Ascending aorta (tissue), 2 donors: Measurements from ENCODE around the gene PDE4C. TPM values are rescaled to one million over a fixed set of nuclear protein-coding genes. Genes with fewer than 3 reads are reported as not detected.

Experiments used
- DNase-seq, 2 donors: peaks; one replicate each; pipeline ENCODE4 v3.0.0-alpha.2; 2019; ENCODE audit warnings: low spot score in 2 of 2
- H3K27ac ChIP-seq, 2 donors: fragments of 200-600 bp; sonication (generic); one replicate each; pipeline ENCODE4 v1.5.1; 2016 to 2017; ENCODE audit warnings: mild to moderate bottlenecking in 1 of 2
- H3K27me3 ChIP-seq: fragments of 200-600 bp; sonication (generic); one replicate; pipeline ENCODE4 v1.5.1; 2017
- H3K36me3 ChIP-seq, 2 donors: fragments of 200-600 bp; sonication (generic); one replicate each; pipeline ENCODE4 v1.5.1; 2016
- H3K4me1 ChIP-seq, 2 donors: fragments of 200-600 bp; sonication (generic); one replicate each; pipeline ENCODE4 v1.5.1; 2016 to 2017; ENCODE audit warnings: mild to moderate bottlenecking in 1 of 2
- H3K4me3 ChIP-seq, 2 donors: fragments of 200-600 bp; sonication (generic); one replicate each; pipeline ENCODE4 v1.5.1; 2016 to 2017; ENCODE audit warnings: mild to moderate bottlenecking in 1 of 2
- H3K9me3 ChIP-seq, 2 donors: fragments of 200-600 bp; sonication (generic); one replicate each; pipeline ENCODE4 v1.5.1; 2016
- CTCF ChIP-seq, 3 experiments: fragments of 200-600 bp in 2 of 3; fragments of 450-650 bp in 1 of 3; sonication (generic) in 2 of 3; IDR thresholded peaks; one replicate each; pipeline ENCODE4 v1.5.1; 2016 to 2019; ENCODE audit warnings: antibody characterized with exemption in 3 of 3, mild to moderate bottlenecking in 1 of 3, moderate library complexity in 1 of 3
- intact Hi-C: fragments of 100-400 bp; cut with DNase I; formaldehyde crosslinking; loops from one replicate; pipeline ENCODE4 v1.15.1; 2023
- total RNA-seq: library from RNA; depleted of rRNA; stranded (reverse); fragments of >200 nt; gene quantifications from one replicate; pipeline ENCODE4 v1.1.0, GENCODE V29; 2016

PDE4C gene
- total RNA-seq, 1 donor from 2014 or later, result not detected

DNA sequence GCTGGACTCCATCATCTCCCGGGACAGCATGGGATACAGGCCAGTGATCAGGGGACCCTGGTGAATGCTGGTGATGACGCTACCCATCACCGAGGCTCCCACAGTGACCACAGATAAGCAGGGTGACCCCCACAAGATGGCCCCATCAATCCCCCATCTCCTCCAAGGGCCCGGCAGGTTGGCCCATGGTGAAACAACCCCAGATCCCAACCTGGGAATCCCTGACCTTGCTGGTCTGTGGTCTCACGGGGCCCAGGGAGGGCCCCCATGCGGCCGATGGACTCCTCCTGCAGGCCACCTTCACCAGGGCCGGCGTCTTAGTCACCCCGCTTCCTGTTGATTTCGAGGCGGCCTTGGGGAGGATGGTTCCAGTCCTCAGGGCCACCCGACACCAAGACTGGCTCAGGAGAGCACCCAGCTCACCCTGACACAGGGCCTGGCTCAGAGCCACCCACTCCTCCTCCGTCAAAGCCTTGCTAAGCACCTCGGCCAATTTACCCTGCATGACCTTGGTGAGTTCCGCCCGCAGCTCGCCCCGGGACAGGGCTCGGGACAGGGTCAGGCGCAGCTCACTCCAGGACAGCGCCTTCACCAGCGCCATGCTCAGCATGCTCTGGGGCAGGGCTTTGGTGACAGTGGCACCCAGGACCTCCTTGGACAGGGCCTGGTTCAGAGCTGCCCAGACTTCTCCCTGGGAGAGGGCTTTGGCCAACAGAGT is 38.1 kb upstream of the PDE4C start:
- Histone ChIP-seq H3K4me1 (no peaks in the 10 kb centered on the region), H3K27ac (no peak overlapping the region), H3K4me3 (no peak overlapping the region), H3K36me3 (peaks cover 28 to 65% of the 10 kb centered on the region in 2 donors), H3K27me3 (no peaks in the 10 kb centered on the region), H3K9me3 (no peaks in the 10 kb centered on the region)
- DNase-seq, result no peak
- intact Hi-C loops, result loop anchor here (5.0 kb wide), 1 partner anchor 138 kb away; no protein-coding TSS in a partner anchor
- no peak for TF ChIP-seq CTCF (IDR thresholded peaks at IDR 0.05)

GRCh38 chr19:18263324-18264136 is 37.3 kb upstream of the PDE4C start:
- peaks cover 23 to 59% of the 10 kb centered on the region in 2 donors for H3K36me3 ChIP-seq
- TF ChIP-seq CTCF (IDR thresholded peaks at IDR 0.05), result no peak
- H3K27me3 ChIP-seq, result no peaks in the 10 kb centered on the region
- no peaks in the 10 kb centered on the region for H3K9me3 ChIP-seq
- intact Hi-C loops, result loop anchor here (5.0 kb wide), 1 partner anchor 139 kb away; no protein-coding TSS in a partner anchor
- H3K27ac ChIP-seq, result no peak overlapping the region
- no peak overlapping the region for H3K4me3 ChIP-seq
- DNase-seq, result no peak
- no peaks in the 10 kb centered on the region for H3K4me1 ChIP-seq

GRCh38 chr19:18262917-18263316 is 36.7 kb upstream of the PDE4C start:
- Histone ChIP-seq H3K4me3 (no peak overlapping the region), H3K9me3 (no peaks in the 10 kb centered on the region), H3K27ac (no peak overlapping the region), H3K27me3 (no peaks in the 10 kb centered on the region), H3K4me1 (no peaks in the 10 kb centered on the region), H3K36me3 (peaks cover 23 to 53% of the 10 kb centered on the region in 2 donors)
- TF ChIP-seq CTCF (IDR thresholded peaks at IDR 0.05), result no peak
- DNase-seq, result no peak
- intact Hi-C loops, result loop anchor here (5.0 kb wide), 1 partner anchor 139 kb away; no protein-coding TSS in a partner anchor

GRCh38 chr19:18262144-18262543 is 35.9 kb upstream of the PDE4C start:
- Histone ChIP-seq H3K27ac (no peak overlapping the region), H3K27me3 (no peaks in the 10 kb centered on the region), H3K9me3 (no peaks in the 10 kb centered on the region), H3K4me1 (no peaks in the 10 kb centered on the region), H3K36me3 (peaks cover 20 to 55% of the 10 kb centered on the region in 2 donors), H3K4me3 (no peak overlapping the region)
- intact Hi-C loops, result loop anchor here (5.0 kb wide), 1 partner anchor 140 kb away; no protein-coding TSS in a partner anchor
- TF ChIP-seq CTCF (IDR thresholded peaks at IDR 0.05), result no peak
- DNase-seq, result no peak

- Histone ChIP-seq H3K36me3 (peaks cover 13 to 53% of the 10 kb centered on the region in 2 donors), H3K27ac (no peak overlapping the region), H3K9me3 (no peaks in the 10 kb centered on the region), H3K4me1 (no peaks in the 10 kb centered on the region), H3K27me3 (no peaks in the 10 kb centered on the region), H3K4me3 (no peak overlapping the region)
- TF ChIP-seq CTCF (IDR thresholded peaks at IDR 0.05), result no peak
- intact Hi-C loops, result loop anchor here (5.0 kb wide), 1 partner anchor 141 kb away; no protein-coding TSS in a partner anchor
- DNase-seq, result no peak
Measured at GRCh38 chr19:18261474-18261873, 35.2 kb upstream of the PDE4C start.
